IPS-11a (cell line): ENCODE results near the gene CC2D2B.
A peak's percentile ranks its signal among the peaks of the same experiment; 100 is the strongest.
"Not testable (repeated sequence)": the region's sequence is repeated elsewhere in the genome, so short reads cannot be mapped to it uniquely, and the experiment has no call there.

Experiments
- H3K4me3 ChIP-seq: one replicate; pipeline ENCODE4 v1.5.1; 2013; ENCODE audit warnings: low read depth, low read length, control low read depth

The CC2D2B gene

GRCh38 chr10:95907456-95908253 lies at the start of gene CC2D2B:
TSS of gene CC2D2B (plus strand) at chr10:95907975. CDS start at chr10:95911324, 3,349 bp downstream.
- peak within 1 kb of the TSS; percentile 83 for H3K4me3 ChIP-seq

GRCh38 chr10:95860166-95860940 lies 47.4 kb upstream of the CC2D2B start:
- H3K4me3 ChIP-seq: no peak overlapping the region

- H3K4me3 ChIP-seq: no peak overlapping the region
Measured at GRCh38 chr10:95861386-95861785, 46.4 kb upstream of the CC2D2B start.

GRCh38 chr10:95864906-95865813 lies 42.6 kb upstream of the CC2D2B start:
- H3K4me3 ChIP-seq: no peak overlapping the region

- H3K4me3 ChIP-seq: no peak overlapping the region
Measured at GRCh38 chr10:95865814-95866466, 41.8 kb upstream of the CC2D2B start.

- no peak overlapping the region for H3K4me3 ChIP-seq
Measured at GRCh38 chr10:95866467-95866842, 41.3 kb upstream of the CC2D2B start.

- no peak overlapping the region for H3K4me3 ChIP-seq
Measured at GRCh38 chr10:95867866-95868265, 39.9 kb upstream of the CC2D2B start.

GRCh38 chr10:95872158-95872711 lies 35.5 kb upstream of the CC2D2B start:
- no peak overlapping the region for H3K4me3 ChIP-seq

GRCh38 chr10:95873139-95873538 lies 34.6 kb upstream of the CC2D2B start:
- H3K4me3 ChIP-seq: no peak overlapping the region

GRCh38 chr10:95873651-95874050 lies 34.1 kb upstream of the CC2D2B start:
- no peak overlapping the region for H3K4me3 ChIP-seq

GRCh38 chr10:95874783-95875182 lies 33.0 kb upstream of the CC2D2B start:
- not testable (repeated sequence) for H3K4me3 ChIP-seq

GRCh38 chr10:95876756-95877155 lies 31.0 kb upstream of the CC2D2B start:
- H3K4me3 ChIP-seq: no peak overlapping the region

GRCh38 chr10:95877881-95878280 lies 29.9 kb upstream of the CC2D2B start:
- no peak overlapping the region for H3K4me3 ChIP-seq

- no peak overlapping the region for H3K4me3 ChIP-seq
Measured at GRCh38 chr10:95880704-95881103, 27.1 kb upstream of the CC2D2B start.

- no peak overlapping the region for H3K4me3 ChIP-seq
Measured at GRCh38 chr10:95881316-95881715, 26.5 kb upstream of the CC2D2B start.

- H3K4me3 ChIP-seq: no peak overlapping the region
Measured at GRCh38 chr10:95889830-95890229, 17.9 kb upstream of the CC2D2B start.

GRCh38 chr10:95896071-95896850 lies 11.5 kb upstream of the CC2D2B start:
- no peak overlapping the region for H3K4me3 ChIP-seq

GRCh38 chr10:95905897-95906580 lies 1.7 kb upstream of the CC2D2B start:
- H3K4me3 ChIP-seq: not testable (repeated sequence)
